ENCODE data around the gene C22orf42.

DNA sequence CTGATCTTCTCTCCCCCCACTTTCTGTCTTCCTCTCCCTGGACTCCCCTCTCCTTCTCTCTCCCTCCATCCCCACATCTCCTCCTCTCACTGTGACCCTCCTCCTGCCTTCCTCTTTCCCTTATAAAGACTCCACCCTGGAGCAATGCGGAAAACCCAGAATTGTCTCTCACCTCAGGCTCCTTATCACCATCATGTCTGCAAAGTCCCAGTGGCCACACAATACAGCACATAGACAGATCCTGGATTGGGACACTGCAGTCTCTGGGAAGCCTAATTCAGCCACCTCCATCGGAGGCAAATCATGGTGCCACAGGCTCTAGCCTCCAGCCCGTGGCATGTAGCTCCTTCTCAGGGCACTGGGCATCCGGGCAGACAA lies 43.0 kb upstream of the C22orf42 start:
- TF ChIP-seq, protein P1, sequence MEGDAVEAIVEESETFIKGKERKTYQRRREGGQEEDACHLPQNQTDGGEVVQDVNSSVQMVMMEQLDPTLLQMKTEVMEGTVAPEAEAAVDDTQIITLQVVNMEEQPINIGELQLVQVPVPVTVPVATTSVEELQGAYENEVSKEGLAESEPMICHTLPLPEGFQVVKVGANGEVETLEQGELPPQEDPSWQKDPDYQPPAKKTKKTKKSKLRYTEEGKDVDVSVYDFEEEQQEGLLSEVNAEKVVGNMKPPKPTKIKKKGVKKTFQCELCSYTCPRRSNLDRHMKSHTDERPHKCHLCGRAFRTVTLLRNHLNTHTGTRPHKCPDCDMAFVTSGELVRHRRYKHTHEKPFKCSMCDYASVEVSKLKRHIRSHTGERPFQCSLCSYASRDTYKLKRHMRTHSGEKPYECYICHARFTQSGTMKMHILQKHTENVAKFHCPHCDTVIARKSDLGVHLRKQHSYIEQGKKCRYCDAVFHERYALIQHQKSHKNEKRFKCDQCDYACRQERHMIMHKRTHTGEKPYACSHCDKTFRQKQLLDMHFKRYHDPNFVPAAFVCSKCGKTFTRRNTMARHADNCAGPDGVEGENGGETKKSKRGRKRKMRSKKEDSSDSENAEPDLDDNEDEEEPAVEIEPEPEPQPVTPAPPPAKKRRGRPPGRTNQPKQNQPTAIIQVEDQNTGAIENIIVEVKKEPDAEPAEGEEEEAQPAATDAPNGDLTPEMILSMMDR (IDR thresholded peaks at IDR 0.05): no peak
- TF ChIP-seq POLR2AphosphoS5 (IDR thresholded peaks at IDR 0.05; ENCODE audit: insufficient read depth in 1 of 2, low read depth in 1 of 2): no peak
- TF ChIP-seq POLR2A (IDR thresholded peaks at IDR 0.05): no peak
